C4-2B (cell line): ENCODE measurements around the gene KIAA0825.

Experiments used
- ZFX ChIP-seq: fragments of 450-650 bp; IDR thresholded peaks from 2 replicates; pipeline ENCODE4 v1.6.1; 2017
- TF ChIP-seq, protein P1 (sequence below): fragments of 450-650 bp; conservative IDR thresholded peaks from 2 replicates; pipeline ENCODE4 v1.5.1; 2017; ENCODE audit warnings: mild to moderate bottlenecking

DNA sequence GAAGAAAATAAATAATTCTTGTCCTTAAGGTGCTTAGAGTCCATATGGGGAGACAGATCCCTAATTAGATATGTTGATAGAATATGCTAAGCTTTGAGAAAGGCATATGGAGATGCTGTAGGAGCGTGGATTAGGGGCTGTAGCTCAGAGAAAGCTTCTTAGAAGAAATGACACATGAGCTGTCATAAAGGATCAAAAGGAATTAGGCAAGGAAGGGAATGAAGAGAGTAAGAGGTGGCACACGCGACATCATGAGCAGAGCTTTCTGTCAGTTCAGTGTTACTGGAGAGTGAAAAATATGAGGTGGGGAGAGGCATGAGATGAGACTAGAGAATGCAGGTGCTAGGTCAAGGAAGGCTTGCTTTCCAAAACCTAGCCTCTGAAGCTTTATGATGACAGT, 118.6 kb downstream of the KIAA0825 start:
- TF ChIP-seq, protein P1, sequence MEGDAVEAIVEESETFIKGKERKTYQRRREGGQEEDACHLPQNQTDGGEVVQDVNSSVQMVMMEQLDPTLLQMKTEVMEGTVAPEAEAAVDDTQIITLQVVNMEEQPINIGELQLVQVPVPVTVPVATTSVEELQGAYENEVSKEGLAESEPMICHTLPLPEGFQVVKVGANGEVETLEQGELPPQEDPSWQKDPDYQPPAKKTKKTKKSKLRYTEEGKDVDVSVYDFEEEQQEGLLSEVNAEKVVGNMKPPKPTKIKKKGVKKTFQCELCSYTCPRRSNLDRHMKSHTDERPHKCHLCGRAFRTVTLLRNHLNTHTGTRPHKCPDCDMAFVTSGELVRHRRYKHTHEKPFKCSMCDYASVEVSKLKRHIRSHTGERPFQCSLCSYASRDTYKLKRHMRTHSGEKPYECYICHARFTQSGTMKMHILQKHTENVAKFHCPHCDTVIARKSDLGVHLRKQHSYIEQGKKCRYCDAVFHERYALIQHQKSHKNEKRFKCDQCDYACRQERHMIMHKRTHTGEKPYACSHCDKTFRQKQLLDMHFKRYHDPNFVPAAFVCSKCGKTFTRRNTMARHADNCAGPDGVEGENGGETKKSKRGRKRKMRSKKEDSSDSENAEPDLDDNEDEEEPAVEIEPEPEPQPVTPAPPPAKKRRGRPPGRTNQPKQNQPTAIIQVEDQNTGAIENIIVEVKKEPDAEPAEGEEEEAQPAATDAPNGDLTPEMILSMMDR = no peak
- no peak for TF ChIP-seq ZFX
